Measurements from ENCODE around the gene NT5C3B.
A peak's percentile ranks its signal among the peaks of the same experiment; 100 is the strongest.
"Not testable (repeated sequence)": the region's sequence is repeated elsewhere in the genome, so short reads cannot be mapped to it uniquely, and the experiment has no call there.

Gene NT5C3B

GRCh38 chr17:41835800-41836549 lies at the start of gene NT5C3B:
NT5C3B (minus strand) TSS chr17:41836232; CDS start chr17:41836193, 39 bp downstream.
- peak; percentile 30 for DNase-seq

GRCh38 chr17:41885733-41886132 lies 49.7 kb upstream of the NT5C3B start:
- no peak for DNase-seq

GRCh38 chr17:41882756-41883155 lies 46.7 kb upstream of the NT5C3B start:
- DNase-seq = no peak

GRCh38 chr17:41880130-41880529 lies 44.1 kb upstream of the NT5C3B start:
- DNase-seq = no peak

GRCh38 chr17:41874293-41874670 lies 38.2 kb upstream of the NT5C3B start:
- DNase-seq = not testable (repeated sequence)

- no peak for DNase-seq
These were observed 37.7 kb upstream of the NT5C3B start for GRCh38 chr17:41873559-41874292.

- DNase-seq = no peak
These were observed 35.8 kb upstream of the NT5C3B start for GRCh38 chr17:41871789-41872188.

- no peak for DNase-seq
These were observed 34.6 kb upstream of the NT5C3B start for GRCh38 chr17:41870627-41871026.

GRCh38 chr17:41870097-41870496 lies 34.1 kb upstream of the NT5C3B start:
- no peak for DNase-seq

GRCh38 chr17:41869426-41869825 lies 33.4 kb upstream of the NT5C3B start:
- DNase-seq = no peak

- DNase-seq = no peak
These were observed 32.5 kb upstream of the NT5C3B start for GRCh38 chr17:41868568-41868967.

- DNase-seq = no peak
These were observed 29.5 kb upstream of the NT5C3B start for GRCh38 chr17:41865596-41865893.

- peak; percentile 82 for DNase-seq
These were observed 29.0 kb upstream of the NT5C3B start, which contains the start of gene KLHL11 for GRCh38 chr17:41864836-41865595. KLHL11 (minus strand) TSS chr17:41865423; CDS start chr17:41865370, 53 bp downstream.

- DNase-seq = peak; percentile 10
These were observed 28.4 kb upstream of the NT5C3B start for GRCh38 chr17:41864498-41864835.

- DNase-seq = no peak
These were observed 27.2 kb upstream of the NT5C3B start for GRCh38 chr17:41863074-41863848.

- no peak for DNase-seq
These were observed 24.4 kb upstream of the NT5C3B start for GRCh38 chr17:41860254-41860931.

- not testable (repeated sequence) for DNase-seq
These were observed 15.3 kb upstream of the NT5C3B start for GRCh38 chr17:41851382-41851781.

- DNase-seq = no peak
These were observed 13.4 kb upstream of the NT5C3B start for GRCh38 chr17:41849251-41849990.

GRCh38 chr17:41848788-41849187 lies 12.8 kb upstream of the NT5C3B start:
- DNase-seq = no peak

GRCh38 chr17:41844971-41845370 lies 8.9 kb upstream of the NT5C3B start:
- DNase-seq = no peak

- not testable (repeated sequence) for DNase-seq
These were observed 4.7 kb upstream of the NT5C3B start for GRCh38 chr17:41840781-41841180.

- not testable (repeated sequence) for DNase-seq
These were observed 3.4 kb upstream of the NT5C3B start for GRCh38 chr17:41839448-41839847.

All from NCI-H1105 (cell line).